HCT116 (cell line): ENCODE results near the gene HOXA13. TPM values are rescaled to one million over a fixed set of nuclear protein-coding genes. Genes with fewer than 3 reads are reported as not detected.
A peak's percentile ranks its signal among the peaks of the same experiment; 100 is the strongest.

Experiments used
- ATAC-seq: fragments of 200-7000 bp; cut with Tn5 transposase; 2 replicates; pipeline ENCODE4 v1.9.1; 2020; ENCODE audit warnings: mild to moderate bottlenecking, moderate library complexity
- BruUV-seq: library from RNA; stranded (reverse); fragments of 400-500 nt; replicated peaks from 2 replicates; lab custom pipeline; 2021; lab: Mats Ljungman, UMichigan
- CTCF ChIA-PET: fragments of 300-600 bp; sonication (Branson Sonifier 250); formaldehyde crosslinking; loops from one replicate; lab custom pipeline; 2021; ENCODE audit warnings: antibody characterized with exemption; lab: Charles Lee
- POLR2A ChIA-PET: fragments of 300-600, 350-600 bp; sonication (Branson Sonifier 250); formaldehyde crosslinking; loops from one replicate; lab custom pipeline; 2021; ENCODE audit warnings: antibody characterized with exemption; lab: Charles Lee
- RAD21 ChIA-PET, 2 experiments: fragments of 300-600 bp; sonication (Branson Sonifier 250); formaldehyde crosslinking; loops; one replicate each; lab custom pipeline; 2023; ENCODE audit warnings: low total read pairs in 2 of 2; ENCODE audit not compliant: uncharacterized antibody in 2 of 2, unreplicated experiment in 2 of 2, low non-redundant PET in 1 of 2; lab: Charles Lee
- DNase-seq: peaks from one replicate; pipeline ENCODE4 v3.0.0-alpha.2; 2010; ENCODE audit warnings: low read depth, low spot score
- H2AFZ ChIP-seq: fragments of 200-600 bp; shearing (Covaris generic), sonication (generic); 2 replicates; pipeline ENCODE4 v1.6.1; 2017; ENCODE audit warnings: low read depth, mixed run types, mixed read lengths, antibody characterized with exemption, low read length; ENCODE audit not compliant: poor library complexity, severe bottlenecking
- H3K27ac ChIP-seq: 2 replicates; pipeline ENCODE4 v1.5.1; 2012; ENCODE audit warnings: low read depth, low read length
- H3K27me3 ChIP-seq: fragments of 200-600 bp; sonication (generic); 2 replicates; pipeline ENCODE4 v1.6.1; 2016; ENCODE audit warnings: mixed run types, low read length, mixed read lengths; ENCODE audit not compliant: insufficient read depth
- H3K36me3 ChIP-seq, 2 experiments: fragments of 200-500 bp in 1 of 2; fragments of 200-600 bp in 1 of 2; sonication (Bioruptor generic) in 1 of 2; sonication (generic) in 1 of 2; 2 replicates each; pipeline versions ENCODE4 v1.5.1 to v1.6.1; 2014 to 2016; ENCODE audit warnings: low read length in 2 of 2, inconsistent platforms in 1 of 2, mixed read lengths in 1 of 2, mixed run types in 1 of 2; ENCODE audit not compliant: insufficient read depth in 2 of 2, control insufficient read depth in 1 of 2
- H3K4me1 ChIP-seq, 2 experiments: fragments of 200-600 bp in 1 of 2; sonication (generic) in 1 of 2; 2 replicates each; pipeline versions ENCODE4 v1.5.1 to v1.6.1; 2012 to 2017; ENCODE audit warnings: low read length in 2 of 2, inconsistent platforms in 1 of 2, mild to moderate bottlenecking in 1 of 2, mixed read lengths in 1 of 2, mixed run types in 1 of 2, moderate library complexity in 1 of 2; ENCODE audit not compliant: insufficient read depth in 2 of 2, control insufficient read depth in 1 of 2
- H3K4me2 ChIP-seq: fragments of 200-600 bp; sonication (generic); 2 replicates; pipeline ENCODE4 v1.6.1; 2017; ENCODE audit warnings: mixed run types, low read length, mixed read lengths
- H3K4me3 ChIP-seq, 2 experiments: fragments of 200-600 bp in 1 of 2; sonication (generic) in 1 of 2; replicated peaks in 1 of 2; 2 replicates each; pipeline ENCODE4 v1.5.1; 2011 to 2016; ENCODE audit warnings: low read length in 2 of 2, control low read depth in 1 of 2, low read depth in 1 of 2, mild to moderate bottlenecking in 1 of 2, mixed read lengths in 1 of 2, mixed run types in 1 of 2
- H3K79me2 ChIP-seq: fragments of 200-600 bp; sonication (generic); 2 replicates; pipeline ENCODE4 v1.6.1; 2017; ENCODE audit warnings: mild to moderate bottlenecking, mixed run types, low read length, moderate library complexity, mixed read lengths; ENCODE audit not compliant: insufficient read depth
- H3K9ac ChIP-seq: fragments of 200-600 bp; sonication (generic); 2 replicates; pipeline ENCODE4 v1.6.1; 2016; ENCODE audit warnings: low read length, mixed read lengths
- H3K9me2 ChIP-seq: fragments of 200-600 bp; sonication (generic), shearing (Covaris generic); 2 replicates; pipeline ENCODE4 v1.6.1; 2017; ENCODE audit warnings: mixed run types, mild to moderate bottlenecking, moderate library complexity; ENCODE audit not compliant: insufficient read depth
- H3K9me3 ChIP-seq, 2 experiments: fragments of 200-500 bp in 1 of 2; fragments of 200-600 bp in 1 of 2; sonication (Bioruptor generic) in 1 of 2; sonication (generic) in 1 of 2; 2 replicates each; pipeline ENCODE4 v1.6.1; 2014 to 2017; ENCODE audit warnings: low read length in 2 of 2, mixed read lengths in 2 of 2, inconsistent platforms in 1 of 2, low read depth in 1 of 2, mild to moderate bottlenecking in 1 of 2, mixed run types in 1 of 2, moderate library complexity in 1 of 2; ENCODE audit not compliant: control insufficient read depth in 1 of 2, insufficient read depth in 1 of 2
- H4K20me1 ChIP-seq: fragments of 200-600 bp; sonication (generic), shearing (Covaris generic); 2 replicates; pipeline ENCODE4 v1.6.1; 2017; ENCODE audit warnings: mixed run types, mild to moderate bottlenecking, moderate library complexity; ENCODE audit not compliant: insufficient read depth
- ELF1 ChIP-seq: IDR thresholded peaks from 2 replicates; pipeline ENCODE4 v1.6.1; 2012; ENCODE audit warnings: low read depth, borderline replicate concordance
- FOSL1 ChIP-seq: IDR thresholded peaks from 2 replicates; pipeline ENCODE4 v1.6.1; 2012; ENCODE audit warnings: low read depth
- POLR2A ChIP-seq: IDR thresholded peaks from 2 replicates; pipeline ENCODE4 v1.7.0; 2011; ENCODE audit warnings: borderline replicate concordance; ENCODE audit not compliant: insufficient read depth, insufficient read length; ENCODE audit errors: extremely low read depth
- POLR2AphosphoS5 ChIP-seq: IDR thresholded peaks from 2 replicates; pipeline ENCODE4 v1.6.1; 2011; ENCODE audit warnings: mild to moderate bottlenecking, low read depth, low read length, moderate library complexity
- RAD21 ChIP-seq: IDR thresholded peaks from 2 replicates; pipeline ENCODE4 v1.6.1; 2012; ENCODE audit warnings: low read depth, mild to moderate bottlenecking
- ZFX ChIP-seq: fragments of 450-650 bp; IDR thresholded peaks from 2 replicates; pipeline ENCODE4 v1.6.1; 2017
- ZNF274 ChIP-seq: fragments of 200-500 bp; sonication (Bioruptor generic); IDR thresholded peaks from 2 replicates; pipeline ENCODE4 v1.6.1; 2014; ENCODE audit warnings: mild to moderate bottlenecking, low read depth, low read length, inconsistent platforms
- intact Hi-C: fragments of 100-400 bp; cut with micrococcal nuclease; formaldehyde crosslinking; loops from 2 replicates; pipeline ENCODE4 v1.10.0; 2022
- total RNA-seq: library from RNA; stranded (reverse); gene quantifications from one replicate; pipeline ENCODE4 v1.2.1, GENCODE V29; 2021; ENCODE audit not compliant: unreplicated experiment
- TF ChIP-seq, protein P1 (sequence below): IDR thresholded peaks from 2 replicates; pipeline ENCODE4 v1.6.1; 2012
- TF ChIP-seq, protein P2 (sequence below), 3 experiments: fragments of 200-600 bp in 1 of 3; sonication (generic) in 1 of 3; IDR thresholded peaks in 2 of 3; conservative IDR thresholded peaks in 1 of 3; 2 replicates each; pipeline ENCODE4 v1.5.1; 2012 to 2017; ENCODE audit warnings: low read depth in 2 of 3, low read length in 2 of 3, antibody characterized with exemption in 1 of 3, borderline replicate concordance in 1 of 3, control low read depth in 1 of 3, mild to moderate bottlenecking in 1 of 3, mixed read lengths in 1 of 3, mixed run types in 1 of 3, moderate library complexity in 1 of 3; ENCODE audit not compliant: insufficient read depth in 1 of 3
- TF ChIP-seq, protein P3 (sequence below): IDR thresholded peaks from 2 replicates; pipeline ENCODE4 v1.6.1; 2011; ENCODE audit warnings: mild to moderate bottlenecking, low read length, moderate library complexity; ENCODE audit not compliant: insufficient replicate concordance; ENCODE audit errors: extremely low read depth

Gene HOXA13
- total RNA-seq, 1 experiment from 2014 or later: 3.6 TPM

DNA sequence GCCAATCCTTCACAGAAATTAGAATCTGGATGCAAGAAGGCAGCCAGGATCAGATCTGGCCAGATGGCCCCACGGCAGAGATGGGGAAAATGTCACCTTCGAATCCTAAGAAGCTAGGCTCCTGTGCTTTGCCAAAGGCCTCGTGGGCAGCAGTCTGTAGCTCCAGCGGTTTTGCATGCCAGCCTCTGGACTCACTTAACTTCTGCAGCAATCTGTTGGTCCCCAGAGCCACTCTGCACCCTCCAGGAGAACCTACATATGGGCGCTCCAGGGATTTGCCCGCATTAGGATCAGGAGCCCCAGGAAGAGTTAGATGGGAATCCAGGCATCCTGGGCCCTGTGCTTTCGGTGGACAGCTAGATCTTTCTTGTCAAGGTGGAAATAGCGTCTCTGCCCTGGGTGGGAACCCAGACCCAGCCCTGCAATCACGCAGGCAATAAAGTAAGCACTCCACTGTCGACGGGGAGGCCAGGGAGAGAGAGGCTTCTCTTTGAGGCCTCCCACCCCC is 10.1 kb upstream of the HOXA13 start:
- no peaks in the 10 kb centered on the region for H3K36me3 ChIP-seq
- no peaks in the 10 kb centered on the region for H3K9me3 ChIP-seq
- CTCF ChIA-PET: interaction anchor here (0.7 to 1.6 kb wide), 6 partner anchors 10 to 810 kb away, joined by 3 to 8 read pairs (median 4); partner anchors contain the start of gene HOXA13
- H3K27ac ChIP-seq: no peak overlapping the region
- H3K9me2 ChIP-seq: no peaks in the 10 kb centered on the region
- H2AFZ ChIP-seq: peak overlapping the region; percentile 99
- H3K4me1 ChIP-seq: peaks cover 4 to 14% of the 10 kb centered on the region in 2 experiments; a peak in 3 of 4 replicates
- H3K4me2 ChIP-seq: peak overlapping the region; percentile 78
- RAD21 ChIA-PET: no interaction called here
- TF ChIP-seq ZFX (peak; percentile 2; the same call in 1 of the 2 replicates), ZNF274 (no peak)
- DNase-seq (no peak), ATAC-seq (peak; percentile 33; the same call in 1 of the 2 replicates)
- POLR2A ChIA-PET: interaction anchor here (1.0 kb wide), 1 partner anchor 12 kb away, joined by 3 read pairs; no protein-coding TSS in a partner anchor
- H3K27me3 ChIP-seq: no peaks in the 10 kb centered on the region
- no peak overlapping the region for H3K9ac ChIP-seq
- no peaks in the 10 kb centered on the region for H3K79me2 ChIP-seq
- H3K4me3 ChIP-seq: peak overlapping the region in 1 of 2 experiments; percentile 43; a peak in 1 of 4 replicates
- no peaks in the 10 kb centered on the region for H4K20me1 ChIP-seq
- BruUV-seq: no TSS peak
- intact Hi-C loops: loop anchor here (1.0 to 2.0 kb wide), 2 partner anchors 366 to 565 kb away; no protein-coding TSS in a partner anchor

DNA sequence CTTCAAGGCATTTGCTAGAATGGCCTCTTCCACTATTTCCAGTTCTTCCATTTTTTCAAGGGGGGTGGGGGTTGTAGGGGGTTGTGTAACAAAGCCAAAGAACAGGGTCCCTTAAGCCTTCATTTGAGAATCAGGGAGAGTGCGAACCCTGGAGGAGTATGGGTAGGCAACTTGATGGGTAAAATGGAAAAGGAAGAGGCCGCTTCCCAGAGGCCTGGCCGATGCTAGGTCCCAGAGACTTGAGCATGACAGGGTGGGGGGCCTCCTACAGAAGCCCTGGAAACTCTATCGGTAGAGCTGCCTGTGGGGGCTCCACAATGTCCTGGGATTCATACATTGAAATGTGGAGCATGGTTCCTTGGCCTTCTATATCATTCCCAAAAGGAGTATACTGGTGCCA is 9.1 kb upstream of the HOXA13 start:
- intact Hi-C loops: no loop called here
- POLR2A ChIA-PET: interaction anchor here (0.6 kb wide), 1 partner anchor 1379 kb away, joined by 3 read pairs; no protein-coding TSS in a partner anchor
- BruUV-seq: no TSS peak

More for the DNA sequence above, 9.1 kb upstream of the HOXA13 start:
- H3K27ac ChIP-seq: no peak overlapping the region
- ATAC-seq (no peak), DNase-seq (no peak)
- no peaks in the 10 kb centered on the region for H3K9me3 ChIP-seq
- TF ChIP-seq ZNF274: no peak
- TF ChIP-seq, protein P1, sequence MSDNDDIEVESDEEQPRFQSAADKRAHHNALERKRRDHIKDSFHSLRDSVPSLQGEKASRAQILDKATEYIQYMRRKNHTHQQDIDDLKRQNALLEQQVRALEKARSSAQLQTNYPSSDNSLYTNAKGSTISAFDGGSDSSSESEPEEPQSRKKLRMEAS: no peak
- TF ChIP-seq, protein P2, sequence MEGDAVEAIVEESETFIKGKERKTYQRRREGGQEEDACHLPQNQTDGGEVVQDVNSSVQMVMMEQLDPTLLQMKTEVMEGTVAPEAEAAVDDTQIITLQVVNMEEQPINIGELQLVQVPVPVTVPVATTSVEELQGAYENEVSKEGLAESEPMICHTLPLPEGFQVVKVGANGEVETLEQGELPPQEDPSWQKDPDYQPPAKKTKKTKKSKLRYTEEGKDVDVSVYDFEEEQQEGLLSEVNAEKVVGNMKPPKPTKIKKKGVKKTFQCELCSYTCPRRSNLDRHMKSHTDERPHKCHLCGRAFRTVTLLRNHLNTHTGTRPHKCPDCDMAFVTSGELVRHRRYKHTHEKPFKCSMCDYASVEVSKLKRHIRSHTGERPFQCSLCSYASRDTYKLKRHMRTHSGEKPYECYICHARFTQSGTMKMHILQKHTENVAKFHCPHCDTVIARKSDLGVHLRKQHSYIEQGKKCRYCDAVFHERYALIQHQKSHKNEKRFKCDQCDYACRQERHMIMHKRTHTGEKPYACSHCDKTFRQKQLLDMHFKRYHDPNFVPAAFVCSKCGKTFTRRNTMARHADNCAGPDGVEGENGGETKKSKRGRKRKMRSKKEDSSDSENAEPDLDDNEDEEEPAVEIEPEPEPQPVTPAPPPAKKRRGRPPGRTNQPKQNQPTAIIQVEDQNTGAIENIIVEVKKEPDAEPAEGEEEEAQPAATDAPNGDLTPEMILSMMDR (IDR thresholded peaks at IDR 0.05 in 2 of 3, conservative IDR thresholded peaks at IDR 0.05 in 1 of 3; ENCODE audit: borderline replicate concordance in 1 of 3, insufficient read depth in 1 of 3, low read depth in 2 of 3, low read length in 2 of 3): no peak
- TF ChIP-seq RAD21: no peak
- TF ChIP-seq POLR2AphosphoS5: no peak
- TF ChIP-seq FOSL1: no peak
- TF ChIP-seq, protein P3, sequence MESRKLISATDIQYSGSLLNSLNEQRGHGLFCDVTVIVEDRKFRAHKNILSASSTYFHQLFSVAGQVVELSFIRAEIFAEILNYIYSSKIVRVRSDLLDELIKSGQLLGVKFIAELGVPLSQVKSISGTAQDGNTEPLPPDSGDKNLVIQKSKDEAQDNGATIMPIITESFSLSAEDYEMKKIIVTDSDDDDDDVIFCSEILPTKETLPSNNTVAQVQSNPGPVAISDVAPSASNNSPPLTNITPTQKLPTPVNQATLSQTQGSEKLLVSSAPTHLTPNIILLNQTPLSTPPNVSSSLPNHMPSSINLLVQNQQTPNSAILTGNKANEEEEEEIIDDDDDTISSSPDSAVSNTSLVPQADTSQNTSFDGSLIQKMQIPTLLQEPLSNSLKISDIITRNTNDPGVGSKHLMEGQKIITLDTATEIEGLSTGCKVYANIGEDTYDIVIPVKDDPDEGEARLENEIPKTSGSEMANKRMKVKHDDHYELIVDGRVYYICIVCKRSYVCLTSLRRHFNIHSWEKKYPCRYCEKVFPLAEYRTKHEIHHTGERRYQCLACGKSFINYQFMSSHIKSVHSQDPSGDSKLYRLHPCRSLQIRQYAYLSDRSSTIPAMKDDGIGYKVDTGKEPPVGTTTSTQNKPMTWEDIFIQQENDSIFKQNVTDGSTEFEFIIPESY: no peak
- TF ChIP-seq POLR2A: no peak
- no peak for TF ChIP-seq ELF1
- TF ChIP-seq ZFX: no peak
- H3K4me2 ChIP-seq: no peak overlapping the region
- H2AFZ ChIP-seq: no peak overlapping the region
- no peaks in the 10 kb centered on the region for H3K79me2 ChIP-seq
- no peaks in the 10 kb centered on the region for H4K20me1 ChIP-seq
- CTCF ChIA-PET: interaction anchor here (0.7 to 1.6 kb wide), 4 partner anchors 9 to 1082 kb away, joined by 3 to 5 read pairs (median 4); partner anchors contain the start of gene HOXA13
- RAD21 ChIA-PET: no interaction called here
- no peak overlapping the region for H3K9ac ChIP-seq
- peaks cover 4 to 14% of the 10 kb centered on the region in 2 experiments; a peak in 3 of 4 replicates for H3K4me1 ChIP-seq
- no peaks in the 10 kb centered on the region for H3K9me2 ChIP-seq
- no peaks in the 10 kb centered on the region for H3K36me3 ChIP-seq
- no peak overlapping the region for H3K4me3 ChIP-seq
- no peaks in the 10 kb centered on the region for H3K27me3 ChIP-seq
